Myocyte (in vitro differentiated cells): ENCODE measurements around the gene FANCF. TPM values are rescaled to one million over a fixed set of nuclear protein-coding genes. Genes with fewer than 3 reads are reported as not detected.

Experiments used
- DNase-seq: peaks from one replicate; pipeline ENCODE4 v3.0.0-alpha.2; 2012; ENCODE audit warnings: low read depth
- total RNA-seq: library from RNA; depleted of rRNA; stranded (reverse); fragments of >200 nt; gene quantifications from 2 replicates; pipeline ENCODE4 v1.2.3, GENCODE V29; 2014

Gene FANCF
- total RNA-seq, 1 donor from 2014 or later: 5.6 TPM

DNA sequence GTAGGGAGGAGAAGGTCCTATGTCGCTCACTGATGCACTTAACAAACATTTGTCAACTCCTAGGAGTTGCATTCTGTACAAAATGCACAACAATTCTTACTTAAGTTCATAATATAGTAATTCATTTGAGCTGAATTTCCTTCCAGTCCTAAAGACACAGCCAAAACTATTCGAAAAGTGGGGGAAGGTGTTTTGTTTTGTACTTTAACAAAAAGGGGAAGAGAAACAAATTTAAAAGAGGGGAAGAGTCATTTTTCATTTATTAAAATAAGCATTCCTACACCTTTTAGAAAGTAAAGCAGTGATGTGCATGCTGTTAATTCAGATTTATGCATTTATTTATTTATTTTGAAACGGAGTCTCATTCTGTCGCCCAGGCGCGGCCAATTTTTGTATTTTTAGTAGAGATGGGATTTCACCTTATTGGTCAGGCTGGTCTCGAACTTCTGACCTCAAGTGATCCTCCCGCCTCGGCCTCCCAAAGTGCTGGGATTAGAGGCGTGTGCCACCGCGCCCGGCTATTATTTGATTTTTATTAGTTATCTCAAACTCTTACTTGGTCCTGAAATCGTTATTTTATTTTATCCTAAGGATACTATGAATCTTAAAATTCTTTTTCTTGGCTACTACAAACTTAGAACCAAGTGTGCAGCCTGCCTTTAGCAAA is 1.1 kb upstream of the FANCF start:
- DNase-seq: no peak

GRCh38 chr11:22624742-22625447 is 728 bp downstream of the FANCF start:
- peak; percentile 53 for DNase-seq

- DNase-seq: no peak
These were observed 7.8 kb downstream of the FANCF start for GRCh38 chr11:22617868-22618267.

GRCh38 chr11:22603933-22604332 is 21.7 kb downstream of the FANCF start:
- DNase-seq: no peak

DNA sequence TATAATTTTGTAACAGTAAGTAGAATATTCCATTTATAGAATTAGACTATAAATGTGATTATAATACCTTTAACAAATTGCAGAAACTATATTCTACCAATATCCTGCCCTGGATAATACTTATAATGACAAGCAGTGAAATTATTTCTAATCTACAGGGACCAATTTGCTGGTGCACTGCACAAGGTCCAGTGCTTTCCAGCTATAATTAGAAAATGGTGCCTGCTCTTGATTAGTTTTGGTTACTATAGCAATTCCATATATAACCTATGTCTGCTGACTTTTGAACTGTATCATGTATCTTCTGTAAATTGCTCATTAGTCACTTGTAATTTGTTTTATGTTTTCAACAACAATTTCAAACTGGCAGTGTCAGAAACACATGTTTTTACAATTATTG is 23.1 kb downstream of the FANCF start:
- DNase-seq: no peak

- no peak for DNase-seq
These were observed 26.2 kb downstream of the FANCF start for GRCh38 chr11:22599458-22599857.

- DNase-seq: no peak
These were observed 28.6 kb downstream of the FANCF start for GRCh38 chr11:22597062-22597461.

DNA sequence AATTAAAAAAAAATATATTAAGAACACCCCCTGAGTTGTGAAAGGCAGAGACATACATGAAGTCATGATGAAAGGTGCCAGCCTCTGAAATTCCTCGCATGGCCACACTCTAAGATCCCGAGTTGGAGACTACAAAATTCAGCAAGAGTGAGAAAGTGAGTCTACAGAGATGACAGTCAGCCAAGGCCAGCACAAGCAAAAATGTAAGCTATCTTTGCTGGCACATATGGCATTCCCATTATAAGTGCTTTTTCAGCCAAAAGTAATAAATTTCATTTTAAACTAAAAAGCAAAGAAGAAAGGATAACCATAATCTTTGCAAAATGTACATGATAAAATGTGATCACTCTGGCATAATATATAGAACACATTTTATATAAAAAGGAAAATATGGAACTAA is 40.6 kb downstream of the FANCF start:
- no peak for DNase-seq

- no peak for DNase-seq
These were observed 41.6 kb downstream of the FANCF start for GRCh38 chr11:22583963-22584492.

- DNase-seq: no peak
These were observed 43.5 kb downstream of the FANCF start for GRCh38 chr11:22582151-22582410.

DNA sequence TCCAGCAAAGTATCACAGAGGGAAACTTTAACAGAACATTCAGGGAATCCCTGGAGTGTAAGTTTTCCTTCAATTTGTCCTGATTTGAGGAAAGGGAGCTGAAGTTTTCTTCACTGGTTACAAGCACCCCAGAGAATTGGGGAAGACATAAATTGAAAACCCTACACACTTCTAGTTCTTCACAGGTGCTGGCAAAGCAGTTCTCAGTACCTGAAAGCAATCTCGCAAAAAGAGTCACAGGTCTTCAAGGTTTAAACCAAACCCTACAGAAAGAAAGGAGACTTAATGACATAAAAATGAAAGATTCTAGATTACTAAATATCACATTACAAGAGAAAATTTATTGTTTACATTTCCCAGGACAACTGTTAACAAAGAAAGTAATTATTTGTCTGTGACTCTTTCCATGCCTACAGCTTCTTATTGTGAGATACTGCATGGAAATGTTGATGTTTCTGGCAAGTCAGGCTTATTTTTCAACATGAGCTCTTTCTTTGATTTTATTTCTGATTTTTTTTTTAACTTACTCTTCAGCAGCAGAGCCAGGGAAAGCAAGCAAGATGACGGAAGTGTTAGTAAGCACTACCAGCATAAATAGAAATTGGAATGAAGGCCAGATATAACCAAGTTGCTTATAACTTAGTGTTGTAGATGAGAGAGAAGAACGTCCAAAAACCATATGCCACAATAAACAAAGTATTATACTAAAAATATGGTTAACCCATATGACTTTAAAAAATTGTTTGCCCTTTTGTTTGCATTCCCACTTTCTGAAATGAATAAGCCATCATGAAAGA is 44.1 kb downstream of the FANCF start:
- DNase-seq: no peak

DNA sequence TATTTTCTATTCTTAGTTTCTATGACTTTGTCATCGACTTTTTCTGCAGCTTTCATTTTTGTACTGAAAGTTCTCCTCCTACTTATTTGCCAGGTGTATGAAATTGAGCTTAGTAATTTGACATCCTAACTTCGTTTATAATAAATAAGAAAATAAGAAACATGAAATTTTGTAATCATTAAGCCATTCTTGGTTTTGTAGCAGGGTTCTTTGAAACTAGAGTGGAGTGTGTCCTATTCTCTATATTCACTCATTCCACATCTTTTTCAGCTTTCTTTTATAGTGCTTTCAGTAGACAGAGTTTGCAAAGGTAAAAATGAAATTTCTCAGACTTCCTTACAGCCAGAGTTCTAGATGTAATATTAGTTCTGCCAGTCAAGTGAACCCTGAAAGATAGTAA is 47.8 kb downstream of the FANCF start:
- no peak for DNase-seq

Other genes starting within 250 kb of the FANCF start
- 0.83 and 2.1 TPM in 2 replicates for gene GAS2, start 40.8 kb upstream of the FANCF start, total RNA-seq
- gene SVIP, start 204.0 kb upstream of the FANCF start, total RNA-seq: 3.3 and 4.9 TPM in 2 replicates
- gene CCDC179, start 234.7 kb upstream of the FANCF start, total RNA-seq: not detected in 2 replicates